ENCODE measurements around the gene SMIM20. TPM values are rescaled to one million over a fixed set of nuclear protein-coding genes. Genes with fewer than 3 reads are reported as not detected.

The SMIM20 gene
- total RNA-seq, 4 donors from 2014 or later, result 36.4 to 59.4 (median 48.3) TPM

DNA sequence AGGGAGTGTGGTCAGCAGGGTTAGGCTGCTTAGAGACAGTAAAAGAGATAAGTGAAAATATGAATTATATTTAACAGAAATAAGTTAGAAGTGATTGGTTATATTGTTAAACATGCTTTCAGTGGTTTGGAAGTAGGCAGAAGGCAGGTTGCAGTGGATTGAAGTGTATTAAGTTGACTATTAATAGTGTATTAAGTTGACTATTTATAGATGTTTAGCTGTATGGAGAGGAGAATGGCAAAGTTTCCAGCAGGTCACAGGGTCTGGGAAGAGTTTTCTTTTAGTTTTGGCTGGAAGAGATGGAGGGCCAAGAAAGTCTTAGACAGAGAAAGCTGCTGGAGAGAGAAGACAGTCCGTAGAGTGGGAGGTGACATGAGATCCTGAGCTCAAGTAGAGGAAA is 7.9 kb downstream of the SMIM20 start:
- Histone ChIP-seq H3K4me1 (peaks cover 38 to 47% of the 10 kb centered on the region in 2 donors), H3K4me3 (no peak overlapping the region), H3K27ac (peak overlapping the region; percentile 16 to 64 (median 40)), H3K9me3 (no peaks in the 10 kb centered on the region), H3K36me3 (no peaks in the 10 kb centered on the region), H3K27me3 (no peaks in the 10 kb centered on the region)
- no peak for TF ChIP-seq POLR2A (IDR thresholded peaks at IDR 0.05)
- TF ChIP-seq, protein P1, sequence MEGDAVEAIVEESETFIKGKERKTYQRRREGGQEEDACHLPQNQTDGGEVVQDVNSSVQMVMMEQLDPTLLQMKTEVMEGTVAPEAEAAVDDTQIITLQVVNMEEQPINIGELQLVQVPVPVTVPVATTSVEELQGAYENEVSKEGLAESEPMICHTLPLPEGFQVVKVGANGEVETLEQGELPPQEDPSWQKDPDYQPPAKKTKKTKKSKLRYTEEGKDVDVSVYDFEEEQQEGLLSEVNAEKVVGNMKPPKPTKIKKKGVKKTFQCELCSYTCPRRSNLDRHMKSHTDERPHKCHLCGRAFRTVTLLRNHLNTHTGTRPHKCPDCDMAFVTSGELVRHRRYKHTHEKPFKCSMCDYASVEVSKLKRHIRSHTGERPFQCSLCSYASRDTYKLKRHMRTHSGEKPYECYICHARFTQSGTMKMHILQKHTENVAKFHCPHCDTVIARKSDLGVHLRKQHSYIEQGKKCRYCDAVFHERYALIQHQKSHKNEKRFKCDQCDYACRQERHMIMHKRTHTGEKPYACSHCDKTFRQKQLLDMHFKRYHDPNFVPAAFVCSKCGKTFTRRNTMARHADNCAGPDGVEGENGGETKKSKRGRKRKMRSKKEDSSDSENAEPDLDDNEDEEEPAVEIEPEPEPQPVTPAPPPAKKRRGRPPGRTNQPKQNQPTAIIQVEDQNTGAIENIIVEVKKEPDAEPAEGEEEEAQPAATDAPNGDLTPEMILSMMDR (IDR thresholded peaks at IDR 0.05 in 4 of 5, conservative IDR thresholded peaks at IDR 0.05 in 1 of 5), result no peak
- no peak for ATAC-seq
- in situ Hi-C loops (cut with MboI; ENCODE audit: low sequenced_read_pairs in 4 of 4) (loop anchor here in 3 of 4 donors (25.0 kb wide), 3 partner anchors 490 to 1335 kb away; partner anchors contain the start of genes STIM2 (in 3 of the 3) and DHX15 (in 1 of the 3)), intact Hi-C loops (cut with DNase I; ENCODE audit: low total_unique reads) (loop anchor here (10.0 kb wide), 1 partner anchor 163 kb away; no protein-coding TSS in a partner anchor)
- no peak for DNase-seq

DNA sequence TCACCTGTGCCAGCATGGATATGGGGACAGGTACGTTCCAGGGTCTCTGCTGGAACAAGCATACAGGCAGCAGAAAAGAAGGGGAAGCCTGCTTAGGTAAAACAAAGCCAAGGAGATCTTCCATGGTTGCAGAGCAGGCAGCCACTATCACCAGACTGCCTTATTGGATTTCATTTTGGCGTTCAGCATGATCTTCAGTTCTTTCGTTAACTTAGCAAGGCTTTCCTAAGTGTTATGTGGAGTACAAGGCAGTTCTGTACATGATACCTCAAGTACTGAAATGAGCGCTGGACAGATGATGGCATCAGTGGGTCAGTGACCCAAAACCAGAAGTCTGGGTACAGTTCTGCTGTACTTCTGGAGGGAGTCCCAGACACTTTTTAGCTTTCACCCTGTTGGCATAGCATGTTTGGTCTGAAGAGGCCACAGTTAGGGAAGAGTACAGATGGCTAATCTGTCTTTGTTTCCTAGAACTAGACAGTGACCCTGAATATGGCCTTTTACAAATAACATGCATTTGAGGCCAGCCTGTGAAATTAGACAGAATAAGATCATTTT is 8.9 kb downstream of the SMIM20 start:
- TF ChIP-seq, protein P1 (IDR thresholded peaks at IDR 0.05 in 4 of 5, conservative IDR thresholded peaks at IDR 0.05 in 1 of 5), result no peak
- TF ChIP-seq POLR2A (IDR thresholded peaks at IDR 0.05), result no peak
- intact Hi-C loops (cut with DNase I; ENCODE audit: low total_unique reads), result loop anchor here (10.0 kb wide), 1 partner anchor 162 kb away; no protein-coding TSS in a partner anchor

DNA sequence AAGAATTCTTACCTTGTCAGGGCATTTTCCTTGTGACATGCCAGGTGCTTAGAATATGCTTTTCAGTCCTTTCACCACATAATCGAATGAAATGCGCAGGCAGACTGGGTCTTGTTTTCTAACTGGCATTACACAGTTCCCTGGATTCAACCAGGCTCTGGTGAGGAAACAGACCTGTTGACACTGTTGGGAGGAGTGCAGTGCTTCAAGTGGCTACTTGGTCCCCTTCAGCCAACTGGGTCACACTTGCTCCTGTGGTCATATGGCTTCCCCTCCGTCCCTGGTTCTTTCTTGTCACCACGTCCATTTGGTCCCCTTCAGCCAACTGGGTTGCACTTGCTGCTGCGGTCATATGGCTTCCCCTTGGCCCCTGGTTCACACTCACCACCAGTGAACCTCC is 9.7 kb downstream of the SMIM20 start:
- DNase-seq (no peak), ATAC-seq (no peak)
- no peak for TF ChIP-seq POLR2A (IDR thresholded peaks at IDR 0.05)
- TF ChIP-seq, protein P1 (IDR thresholded peaks at IDR 0.05 in 4 of 5, conservative IDR thresholded peaks at IDR 0.05 in 1 of 5), result no peak
- in situ Hi-C loops (cut with MboI; ENCODE audit: low sequenced_read_pairs in 4 of 4), result loop anchor here in 3 of 4 donors (25.0 kb wide), 3 partner anchors 489 to 1336 kb away; partner anchors contain the start of genes STIM2 (in 3 of the 3) and DHX15 (in 1 of the 3)
- Histone ChIP-seq H3K27me3 (no peaks in the 10 kb centered on the region), H3K9me3 (no peaks in the 10 kb centered on the region), H3K27ac (peak overlapping the region in 1 of 4 donors; percentile 64), H3K4me1 (peaks cover 52 to 65% of the 10 kb centered on the region in 2 donors), H3K4me3 (no peak overlapping the region), H3K36me3 (no peaks in the 10 kb centered on the region)
- intact Hi-C loops (cut with DNase I; ENCODE audit: low total_unique reads), result loop anchor here (10.0 kb wide), 1 partner anchor 161 kb away; no protein-coding TSS in a partner anchor

More for the DNA sequence above, 8.9 kb downstream of the SMIM20 start:
- no peak overlapping the region for H3K4me3 ChIP-seq
- no peak for DNase-seq
- no peaks in the 10 kb centered on the region for H3K36me3 ChIP-seq
- peak; percentile 84 to 90 for ATAC-seq
- H3K9me3 ChIP-seq, result no peaks in the 10 kb centered on the region
- in situ Hi-C loops (cut with MboI; ENCODE audit: low sequenced_read_pairs in 4 of 4), result loop anchor here in 3 of 4 donors (25.0 kb wide), 3 partner anchors 489 to 1336 kb away; partner anchors contain the start of genes STIM2 (in 3 of the 3) and DHX15 (in 1 of the 3)
- no peaks in the 10 kb centered on the region for H3K27me3 ChIP-seq
- H3K4me1 ChIP-seq, result peaks cover 45 to 56% of the 10 kb centered on the region in 2 donors
- peak overlapping the region; percentile 24 to 64 (median 49) for H3K27ac ChIP-seq

DNA sequence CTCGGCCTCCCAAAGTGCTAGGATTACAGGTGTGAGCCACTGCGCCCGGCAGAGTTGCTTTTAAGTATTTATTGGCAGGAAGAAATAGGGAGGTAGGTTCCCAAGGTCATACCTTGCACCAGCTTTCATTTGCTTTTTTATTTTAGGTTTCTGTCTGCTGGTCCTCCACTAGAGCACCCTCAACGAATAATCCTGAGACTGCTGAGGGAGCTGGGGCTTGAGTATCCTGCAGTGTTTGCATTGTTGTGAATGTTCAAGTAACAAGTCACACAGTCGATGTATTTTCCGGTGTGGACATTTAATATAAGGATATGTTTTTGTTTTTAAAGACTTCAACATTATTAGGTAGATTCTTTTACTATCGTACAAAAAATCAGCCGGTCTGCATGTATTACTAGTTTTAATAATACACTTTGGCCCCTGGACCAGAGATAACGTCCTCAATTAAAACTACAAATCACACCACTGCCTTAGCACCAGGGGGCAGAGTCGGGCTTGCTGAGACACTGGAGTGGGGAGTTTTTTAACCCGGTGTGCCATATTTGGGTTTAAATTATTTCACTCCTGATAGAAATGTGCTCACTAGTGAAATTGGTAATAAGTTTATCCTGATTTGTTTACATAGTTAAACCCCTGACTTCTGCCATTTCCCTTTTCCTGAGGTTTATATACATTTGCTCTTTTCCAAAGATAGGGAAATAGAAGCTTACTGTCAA is 11.6 kb downstream of the SMIM20 start:
- TF ChIP-seq, protein P1 (IDR thresholded peaks at IDR 0.05 in 4 of 5, conservative IDR thresholded peaks at IDR 0.05 in 1 of 5), result peak in 4 of 5 experiments; percentile 16 to 44 (median 30)
- TF ChIP-seq POLR2A (IDR thresholded peaks at IDR 0.05), result no peak
- in situ Hi-C loops (cut with MboI; ENCODE audit: low sequenced_read_pairs in 4 of 4) (loop anchor here in 1 of 4 donors (25.0 kb wide), 1 partner anchor 112 kb away; no protein-coding TSS in a partner anchor), intact Hi-C loops (cut with DNase I; ENCODE audit: low total_unique reads) (loop anchor here (5.0 to 10.0 kb wide), 3 partner anchors 159 to 487 kb away; partner anchors contain the start of gene RBPJ)
- Histone ChIP-seq H3K36me3 (no peaks in the 10 kb centered on the region), H3K4me3 (no peak overlapping the region), H3K4me1 (peaks cover 54 to 65% of the 10 kb centered on the region in 2 donors), H3K9me3 (no peaks in the 10 kb centered on the region), H3K27ac (no peak overlapping the region), H3K27me3 (no peaks in the 10 kb centered on the region)
- DNase-seq, result no peak
- no peak for ATAC-seq

All from gastrocnemius medialis (tissue), 4 donors.